SH-SY5Y (cell line): Measurements from ENCODE around the gene ZNF557.

ENCODE experiments used
- GATA2 ChIP-seq: IDR thresholded peaks from 2 replicates; pipeline ENCODE4 v1.6.1; 2011; ENCODE audit warnings: mild to moderate bottlenecking, low read depth, low read length
- GATA3 ChIP-seq: IDR thresholded peaks from 2 replicates; pipeline ENCODE4 v1.6.1; 2011; ENCODE audit warnings: low read depth, mild to moderate bottlenecking, low read length, moderate library complexity

GRCh38 chr19:7076151-7076550 is 6.6 kb downstream of the ZNF557 start:
- TF ChIP-seq GATA2: no peak
- TF ChIP-seq GATA3: no peak
